NCI-H446 treated with DMSO at 0.1 percent for 48 hours (cell line): ENCODE data around the gene MOG.
"Not testable (repeated sequence)": the region's sequence is repeated elsewhere in the genome, so short reads cannot be mapped to it uniquely, and the experiment has no call there.

Source experiments
- DNase-seq: peaks from one replicate; lab custom pipeline; 2025; lab: John Stamatoyannopoulos, UW

The MOG gene

GRCh38 chr6:29641430-29642148 lies 15.3 kb upstream of the MOG start:
- no peak for DNase-seq

- peak; percentile 7 for DNase-seq
These were observed 8.8 kb upstream of the MOG start for GRCh38 chr6:29647927-29648642.

GRCh38 chr6:29649701-29650673 lies 6.9 kb upstream of the MOG start:
- peak; percentile 88 for DNase-seq

GRCh38 chr6:29651413-29652197 lies 5.3 kb upstream of the MOG start:
- DNase-seq = peak; percentile 26

- DNase-seq = no peak
These were observed 4.7 kb upstream of the MOG start for GRCh38 chr6:29652198-29652584.

- peak; percentile 60 for DNase-seq
These were observed 3.3 kb upstream of the MOG start for GRCh38 chr6:29653452-29654038.

GRCh38 chr6:29655658-29656057 lies 1.2 kb upstream of the MOG start:
- DNase-seq = no peak

- no peak for DNase-seq
These were observed 735 bp upstream of the MOG start for GRCh38 chr6:29656157-29656556.

GRCh38 chr6:29661071-29661470 lies 4.2 kb downstream of the MOG start:
- DNase-seq = no peak

- not testable (repeated sequence) for DNase-seq
These were observed 4.7 kb downstream of the MOG start for GRCh38 chr6:29661502-29662141.

GRCh38 chr6:29663300-29664042 lies 6.6 kb downstream of the MOG start:
- DNase-seq = no peak

- DNase-seq = no peak
These were observed 9.3 kb downstream of the MOG start for GRCh38 chr6:29665942-29666825.

- DNase-seq = no peak
These were observed 9.9 kb downstream of the MOG start for GRCh38 chr6:29666826-29667130.

GRCh38 chr6:29667158-29667557 lies 10.3 kb downstream of the MOG start:
- DNase-seq = no peak

GRCh38 chr6:29671026-29671425 lies 14.1 kb downstream of the MOG start:
- no peak for DNase-seq

GRCh38 chr6:29672116-29672515 lies 15.2 kb downstream of the MOG start:
- not testable (repeated sequence) for DNase-seq

- DNase-seq = no peak
These were observed 16.3 kb downstream of the MOG start for GRCh38 chr6:29673161-29673560.

- no peak for DNase-seq
These were observed 17.1 kb downstream of the MOG start for GRCh38 chr6:29674008-29674407.

GRCh38 chr6:29675561-29675960 lies 18.7 kb downstream of the MOG start:
- DNase-seq = no peak
